ENCODE measurements around the gene CDKN2B. TPM values are rescaled to one million over a fixed set of nuclear protein-coding genes. Genes with fewer than 3 reads are reported as not detected.

The CDKN2B gene
- total and polyA plus RNA-seq, 2 of the 4 experiments (the other 2 are of a cell fraction) = 3.6 to 8.2 TPM

DNA sequence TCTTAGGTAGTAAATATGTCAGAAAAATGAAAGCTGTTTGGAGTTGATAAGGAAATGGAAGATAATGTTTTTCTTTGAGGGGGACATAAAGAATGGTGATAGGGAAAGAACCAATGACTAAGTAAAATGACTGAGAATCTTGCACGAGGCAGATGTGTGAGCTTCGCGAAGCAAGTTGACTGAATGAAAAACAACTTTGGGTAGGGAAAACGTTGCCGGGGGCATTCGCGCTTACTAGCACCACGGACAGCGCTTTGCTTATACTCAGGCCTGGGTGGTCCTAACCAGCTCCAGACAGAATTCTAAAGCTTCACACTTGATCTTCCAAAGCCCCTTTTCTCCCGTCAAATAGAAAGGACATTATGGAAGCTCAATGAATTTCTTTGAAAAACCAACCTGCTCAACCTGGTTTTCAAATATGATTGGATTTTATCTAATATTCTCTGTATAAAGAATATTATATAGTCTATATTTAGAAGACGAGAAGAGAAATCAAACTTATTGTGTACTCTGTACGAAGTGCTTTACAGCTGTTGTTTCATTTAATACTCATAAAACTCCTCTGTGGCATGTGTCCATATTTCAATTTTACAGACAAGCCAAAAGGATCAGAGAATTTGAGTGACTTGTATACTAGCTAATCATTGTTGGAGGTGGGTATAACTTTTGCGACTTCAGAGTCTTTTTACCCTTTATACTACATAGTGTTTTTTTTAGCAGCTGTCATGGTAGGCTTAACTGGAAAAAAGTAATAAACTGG, 1.9 kb upstream of the CDKN2B start:
- Histone ChIP-seq H2BK5ac (ENCODE audit: low read depth, low read length, poor library complexity, severe bottlenecking) (no peak overlapping the region), H3K4ac (ENCODE audit: low read depth, low read length) (no peak overlapping the region), H3K9me1 (ENCODE audit: insufficient read depth, low read length) (no peaks in the 10 kb centered on the region), H4K91ac (ENCODE audit: insufficient read depth, low read depth, low read length) (no peak overlapping the region), H4K8ac (ENCODE audit: low read depth in 2 of 2, low read length in 2 of 2) (no peak overlapping the region), H2AK5ac (ENCODE audit: low read depth, low read length) (no peak overlapping the region), H3K4me3 (ENCODE audit: insufficient read depth, low read depth, low read length) (no peak overlapping the region), H4K20me1 (ENCODE audit: insufficient read depth, low read length) (no peaks in the 10 kb centered on the region), H3K9ac (ENCODE audit: low read depth, low read length) (no peak overlapping the region), H2BK120ac (ENCODE audit: low read depth, low read length) (no peak overlapping the region), H3K56ac (ENCODE audit: extremely low read depth, insufficient read depth, low read length) (no peak overlapping the region), H2BK15ac (ENCODE audit: low read depth, low read length) (no peak overlapping the region), H2BK20ac (ENCODE audit: low read depth, low read length) (no peak overlapping the region), H2AK9ac (replicated peaks; ENCODE audit: low read depth, low read length, poor library complexity) (no peak overlapping the region), H3K27ac (ENCODE audit: insufficient read depth, low read length) (no peak overlapping the region), H3K4me1 (ENCODE audit: control insufficient read depth, insufficient read depth, low read length) (0 out of 2 replicates have a peak, but pooled peaks cover under 1% of the 10 kb centered on the region), H3K4me2 (ENCODE audit: low read depth, low read length) (no peak overlapping the region), H3K23ac (ENCODE audit: low read depth, low read length) (no peak overlapping the region), H4K5ac (ENCODE audit: low read depth, low read length) (no peak overlapping the region), H3K36me3 (ENCODE audit: control insufficient read depth, insufficient read depth, low read length) (no peaks in the 10 kb centered on the region), H3K18ac (ENCODE audit: low read depth, low read length) (no peak overlapping the region), H3K14ac (replicated peaks; ENCODE audit: low read depth, low read length) (no peak overlapping the region), H2AFZ (replicated peaks; ENCODE audit: low read length, poor library complexity) (no peak overlapping the region), H3K27me3 (ENCODE audit: control insufficient read depth, insufficient read depth, low read length) (no peaks in the 10 kb centered on the region), H3K9me3 (ENCODE audit: control insufficient read depth, insufficient read depth, low read length) (no peaks in the 10 kb centered on the region), H3K79me1 (ENCODE audit: low read depth in 1 of 2, low read length in 2 of 2) (peaks cover 3 to 8% of the 10 kb centered on the region in 2 experiments; a peak in 2 of 4 replicates)
- TF ChIP-seq RAD21 (IDR thresholded peaks at IDR 0.05; ENCODE audit: low read length) (0 out of 2 replicates have a peak, but pooled peaks have one; percentile 7), MXI1 (IDR thresholded peaks at IDR 0.05; ENCODE audit: borderline replicate concordance, low read depth, low read length) (0 out of 2 replicates have a peak, but pooled peaks have one; percentile 18), BHLHE40 (IDR thresholded peaks at IDR 0.05; ENCODE audit: low read depth, low read length) (no peak), MAZ (IDR thresholded peaks at IDR 0.05; ENCODE audit: borderline replicate concordance, low read depth, low read length) (0 out of 2 replicates have a peak, but pooled peaks have one; percentile 23)
- TF ChIP-seq, protein P1, sequence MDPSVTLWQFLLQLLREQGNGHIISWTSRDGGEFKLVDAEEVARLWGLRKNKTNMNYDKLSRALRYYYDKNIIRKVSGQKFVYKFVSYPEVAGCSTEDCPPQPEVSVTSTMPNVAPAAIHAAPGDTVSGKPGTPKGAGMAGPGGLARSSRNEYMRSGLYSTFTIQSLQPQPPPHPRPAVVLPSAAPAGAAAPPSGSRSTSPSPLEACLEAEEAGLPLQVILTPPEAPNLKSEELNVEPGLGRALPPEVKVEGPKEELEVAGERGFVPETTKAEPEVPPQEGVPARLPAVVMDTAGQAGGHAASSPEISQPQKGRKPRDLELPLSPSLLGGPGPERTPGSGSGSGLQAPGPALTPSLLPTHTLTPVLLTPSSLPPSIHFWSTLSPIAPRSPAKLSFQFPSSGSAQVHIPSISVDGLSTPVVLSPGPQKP (IDR thresholded peaks at IDR 0.05; ENCODE audit: borderline replicate concordance, low read depth, low read length) = no peak
- ChIA-PET CTCF (interaction anchor here (0.6 to 5.8 kb wide), 3 partner anchors 13 to 209 kb away, joined by 3 to 34 read pairs (median 4); partner anchors contain the start of gene MTAP), POLR2A (ENCODE audit: unreplicated experiment) (no interaction called here)
- WGBS, 2 experiments (ENCODE audit: extremely low coverage in 2 of 2, insufficient read length in 1 of 2) = 9% methylated on average over 5 of the region's 13 CpGs; no CpG with 5 or more reads in 1 of the 2 experiments
- dilution Hi-C loops (cut with HindIII; ENCODE audit: low sequenced_read_pairs, unreplicated experiment) (no loop called here), intact Hi-C loops (cut with micrococcal nuclease) (no loop called here), in situ Hi-C loops (cut with MboI; ENCODE audit: low sequenced_read_pairs) (loop anchor here (25.0 kb wide), 1 partner anchor 674 kb away; the partner anchor contains the start of gene KLHL9)
- peak; percentile 47 for DNase-seq
- no TSS peak for BruUV-seq (replicated peaks)
- no peak for ATAC-seq (ENCODE audit: low read depth)

Data from IMR-90 (cell line).